Gastroesophageal sphincter (tissue), 4 donors: ENCODE data around the gene CCL25. TPM values are rescaled to one million over a fixed set of nuclear protein-coding genes. Genes with fewer than 3 reads are reported as not detected.

Experiments used
- ATAC-seq: fragments of 150-250 bp; one replicate; pipeline ENCODE4 v1.9.1; 2016; ENCODE audit warnings: mild to moderate bottlenecking, moderate library complexity
- H3K27ac ChIP-seq, 4 donors: fragments of 200-600 bp; sonication (generic) in 3 of 4; 1 replicate in 3 of 4; 2 replicates in 1 of 4; pipeline ENCODE4 v1.5.1; 2016 to 2019
- H3K27me3 ChIP-seq: fragments of 200-600 bp; sonication (generic); one replicate; pipeline ENCODE4 v1.5.1; 2019
- H3K36me3 ChIP-seq, 2 donors: fragments of 200-600 bp; sonication (generic); one replicate each; pipeline ENCODE4 v1.5.1; 2019; ENCODE audit warnings: control low read depth in 1 of 2
- H3K4me1 ChIP-seq, 3 donors: fragments of 200-600 bp; sonication (generic); 1 replicate in 2 of 3; 2 replicates in 1 of 3; pipeline ENCODE4 v1.5.1; 2016 to 2019; ENCODE audit warnings: control low read depth in 2 of 3
- H3K4me3 ChIP-seq, 2 donors: fragments of 200-600 bp; sonication (generic); one replicate each; pipeline ENCODE4 v1.5.1; 2019; ENCODE audit warnings: mild to moderate bottlenecking in 1 of 2, moderate library complexity in 1 of 2
- H3K9me3 ChIP-seq, 3 donors: fragments of 200-600 bp; sonication (generic); one replicate each; pipeline ENCODE4 v1.5.1; 2017 to 2019; ENCODE audit warnings: control low read depth in 2 of 3
- CTCF ChIP-seq, 4 experiments: fragments of 200-600 bp in 2 of 4; fragments of 450-650 bp in 2 of 4; sonication (generic) in 1 of 4; IDR thresholded peaks; one replicate each; pipeline ENCODE4 v1.5.1; 2017 to 2019; ENCODE audit warnings: antibody characterized with exemption in 4 of 4, mild to moderate bottlenecking in 2 of 4, moderate library complexity in 2 of 4
- EP300 ChIP-seq: sonication (generic); formaldehyde crosslinking; IDR thresholded peaks from one replicate; pipeline ENCODE4 v1.6.1; 2017; ENCODE audit warnings: antibody characterized with exemption, mild to moderate bottlenecking
- POLR2A ChIP-seq, 2 donors: fragments of 450-650 bp; IDR thresholded peaks; one replicate each; pipeline ENCODE4 v1.6.1; 2017; ENCODE audit warnings: antibody characterized with exemption in 2 of 2, mild to moderate bottlenecking in 2 of 2, moderate library complexity in 1 of 2
- POLR2AphosphoS5 ChIP-seq: sonication (generic); formaldehyde crosslinking; IDR thresholded peaks from one replicate; pipeline ENCODE4 v1.6.1; 2017; ENCODE audit warnings: antibody characterized with exemption
- WGBS, 2 donors: methylation state at CpG; one replicate each; pipeline ENCODE4 v1.1.5; 2018; ENCODE audit warnings: low coverage in 1 of 2; 5-methylcytosine and 5-hydroxymethylcytosine counted together
- total RNA-seq, 4 donors: library from RNA; depleted of rRNA; stranded (reverse); fragments of >200 nt; gene quantifications; one replicate each; pipeline ENCODE4 v1.1.0, GENCODE V29; 2016

CCL25 gene
- total RNA-seq, 4 donors from 2014 or later: not detected

GRCh38 chr19:8083141-8083540 lies 30.6 kb downstream of the CCL25 start:
- ATAC-seq: no peak
- TF ChIP-seq EP300 (no peak), CTCF (IDR thresholded peaks at IDR 0.05) (no peak), POLR2AphosphoS5 (no peak), POLR2A (IDR thresholded peaks at IDR 0.05) (no peak)
- H3K36me3 ChIP-seq: no peaks in the 10 kb centered on the region
- H3K4me3 ChIP-seq: no peak overlapping the region
- H3K9me3 ChIP-seq: peaks cover 0 to 7% (median 0%) of the 10 kb centered on the region in 3 donors
- H3K27ac ChIP-seq: no peak overlapping the region
- H3K27me3 ChIP-seq: peaks cover 22% of the 10 kb centered on the region
- 80 to 90% methylated on average over 1 to 4 of the region's 12 CpGs for WGBS, 2 donors
- H3K4me1 ChIP-seq: no peaks in the 10 kb centered on the region

DNA sequence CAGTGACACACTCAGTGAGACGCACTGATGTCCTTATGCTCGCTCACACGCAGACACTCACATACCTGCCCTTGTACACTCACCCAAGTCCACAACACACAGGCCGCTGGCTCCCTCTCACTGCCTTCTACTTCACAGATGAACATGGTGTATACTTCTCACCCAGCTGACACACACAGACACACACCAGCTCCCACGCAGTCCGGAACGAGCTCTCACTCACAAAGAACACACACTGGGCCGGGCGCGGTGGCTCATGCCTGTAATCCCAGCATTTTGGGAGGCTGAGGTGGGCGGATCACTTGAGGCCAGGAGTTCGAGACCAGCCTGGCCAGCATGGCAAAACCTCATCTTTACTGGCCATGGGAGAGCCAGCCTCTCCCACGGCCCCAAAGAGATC lies 31.6 kb downstream of the CCL25 start:
- no peak for ATAC-seq
- TF ChIP-seq POLR2A (IDR thresholded peaks at IDR 0.05): no peak
- no peak for TF ChIP-seq EP300
- no peak for TF ChIP-seq POLR2AphosphoS5
- no peak for TF ChIP-seq CTCF (IDR thresholded peaks at IDR 0.05)
- H3K27me3 ChIP-seq: peaks cover 23% of the 10 kb centered on the region
- no peak overlapping the region for H3K27ac ChIP-seq
- peaks cover 0 to 7% (median 0%) of the 10 kb centered on the region in 3 donors for H3K9me3 ChIP-seq
- WGBS, 2 donors: 95 to 100% methylated on average over 3 to 11 of the region's 13 CpGs
- H3K4me1 ChIP-seq: no peaks in the 10 kb centered on the region
- H3K4me3 ChIP-seq: no peak overlapping the region
- H3K36me3 ChIP-seq: no peaks in the 10 kb centered on the region

DNA sequence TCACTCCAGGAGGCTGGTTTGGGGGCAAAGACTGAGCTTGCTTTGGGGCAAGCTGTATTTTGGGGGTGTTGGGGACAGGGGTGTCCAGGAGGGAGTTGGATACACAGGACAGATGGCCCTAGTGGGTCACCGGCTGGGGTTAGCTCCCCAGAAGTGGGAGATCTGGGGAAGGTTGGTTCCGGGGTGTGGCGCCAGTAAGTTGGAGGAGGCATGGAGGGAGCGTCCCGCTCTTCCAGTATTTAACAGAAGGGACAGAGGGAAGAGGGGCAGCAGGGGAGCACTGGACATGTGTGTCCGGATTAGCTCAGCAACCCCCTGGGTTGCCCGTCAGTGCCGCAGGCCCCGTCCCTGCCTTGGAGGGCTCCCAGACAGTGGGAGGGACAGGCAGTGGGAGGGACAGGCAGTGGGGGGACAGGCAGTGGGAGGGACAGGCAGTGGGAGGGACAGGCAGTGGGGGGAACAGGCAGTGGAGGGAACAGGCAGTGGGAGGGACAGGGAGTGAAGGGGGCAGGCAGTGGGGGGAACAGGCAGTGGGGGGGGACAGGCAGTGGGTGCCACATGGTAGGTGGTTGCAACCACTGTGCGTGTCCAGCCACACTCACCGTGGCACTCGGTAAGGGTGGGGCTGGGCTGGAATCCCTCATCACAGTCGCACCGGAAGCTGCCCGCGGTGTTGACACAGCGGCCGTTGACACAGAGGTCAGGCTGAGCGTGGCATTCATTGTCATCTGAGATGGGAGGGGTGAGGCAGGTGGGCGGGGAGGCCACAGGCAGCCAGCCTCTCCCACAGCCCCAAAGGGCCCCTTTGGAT lies 33.2 kb downstream of the CCL25 start:
- Histone ChIP-seq H3K4me3 (no peak overlapping the region), H3K27ac (no peak overlapping the region), H3K36me3 (no peaks in the 10 kb centered on the region), H3K4me1 (no peaks in the 10 kb centered on the region), H3K27me3 (peaks cover 26% of the 10 kb centered on the region), H3K9me3 (peaks cover 0 to 7% (median 0%) of the 10 kb centered on the region in 3 donors)
- 69 to 73% methylated on average over 11 to 17 of the region's 20 CpGs for whole genome bisulfite sequencing, 2 donors
- no peak for TF ChIP-seq CTCF (IDR thresholded peaks at IDR 0.05)
- no peak for ATAC-seq

GRCh38 chr19:8086849-8087248 lies 34.3 kb downstream of the CCL25 start:
- Histone ChIP-seq H3K27me3 (peaks cover 30% of the 10 kb centered on the region), H3K27ac (no peak overlapping the region), H3K4me1 (no peaks in the 10 kb centered on the region), H3K36me3 (no peaks in the 10 kb centered on the region), H3K4me3 (no peak overlapping the region), H3K9me3 (peaks cover 0 to 7% (median 0%) of the 10 kb centered on the region in 3 donors)
- no CpG with 5 or more reads among the region's 13 CpGs for WGBS, 2 donors
- TF ChIP-seq POLR2A (IDR thresholded peaks at IDR 0.05) (no peak), EP300 (no peak), POLR2AphosphoS5 (no peak), CTCF (IDR thresholded peaks at IDR 0.05) (no peak)
- ATAC-seq: no peak

DNA sequence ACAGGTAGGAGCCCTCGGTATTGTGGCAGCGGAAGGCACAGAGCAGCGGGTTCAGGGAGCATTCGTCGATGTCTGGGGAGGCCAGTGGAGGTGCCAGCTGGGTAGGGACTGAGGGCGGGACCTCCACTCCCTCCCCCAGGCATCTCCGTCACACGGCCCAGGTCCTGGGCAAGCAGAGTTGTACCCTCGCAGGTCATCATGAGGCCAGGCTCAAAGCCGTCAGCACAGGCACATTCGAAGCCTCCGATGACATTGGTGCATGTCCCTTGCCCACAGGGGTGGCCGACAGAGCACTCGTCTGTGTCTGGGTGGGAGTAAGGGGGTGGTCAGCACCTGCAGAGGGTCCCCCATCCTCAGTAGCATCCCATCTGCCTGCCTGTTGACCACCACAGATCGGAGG lies 35.3 kb downstream of the CCL25 start:
- no peak for ATAC-seq
- 100% methylated on average over 1 of the region's 15 CpGs; no CpG with 5 or more reads in 1 of the 2 donors for WGBS, 2 donors
- TF ChIP-seq POLR2AphosphoS5 (no peak), POLR2A (IDR thresholded peaks at IDR 0.05) (no peak)

More for the DNA sequence above, 35.3 kb downstream of the CCL25 start:
- H3K27me3 ChIP-seq: peaks cover 30% of the 10 kb centered on the region
- H3K36me3 ChIP-seq: no peaks in the 10 kb centered on the region
- H3K4me3 ChIP-seq: no peak overlapping the region
- no peak overlapping the region for H3K27ac ChIP-seq
- H3K4me1 ChIP-seq: no peaks in the 10 kb centered on the region
- H3K9me3 ChIP-seq: peaks cover 0 to 6% (median 0%) of the 10 kb centered on the region in 3 donors
